HG03045 (cell line): ENCODE results near the gene CD8B2.
"Not testable (repeated sequence)": the region's sequence is repeated elsewhere in the genome, so short reads cannot be mapped to it uniquely, and the experiment has no call there.

ENCODE experiments used
- ATAC-seq: cut with Tn5 transposase; IDR thresholded peaks from one replicate; pipeline ENCODE4 v1.9.1; 2021; ENCODE audit warnings: mild to moderate bottlenecking, moderate library complexity; ENCODE audit not compliant: unreplicated experiment

The CD8B2 gene

GRCh38 chr2:106547164-106547903 is 60.2 kb downstream of the CD8B2 start:
- ATAC-seq: no peak

- ATAC-seq: no peak
Measured at GRCh38 chr2:106551417-106552130, 64.4 kb downstream of the CD8B2 start.

GRCh38 chr2:106552921-106553320 is 65.8 kb downstream of the CD8B2 start:
- no peak for ATAC-seq

- no peak for ATAC-seq
Measured at GRCh38 chr2:106553321-106553720, 66.2 kb downstream of the CD8B2 start.

GRCh38 chr2:106554411-106554810 is 67.2 kb downstream of the CD8B2 start:
- ATAC-seq: no peak

GRCh38 chr2:106555053-106555452 is 67.9 kb downstream of the CD8B2 start:
- no peak for ATAC-seq

- ATAC-seq: not testable (repeated sequence)
Measured at GRCh38 chr2:106559786-106560185, 72.6 kb downstream of the CD8B2 start.

- no peak for ATAC-seq
Measured at GRCh38 chr2:106560773-106561172, 73.6 kb downstream of the CD8B2 start.

- ATAC-seq: no peak
Measured at GRCh38 chr2:106561356-106561755, 74.2 kb downstream of the CD8B2 start.

- no peak for ATAC-seq
Measured at GRCh38 chr2:106561803-106562202, 74.6 kb downstream of the CD8B2 start.

GRCh38 chr2:106562268-106563186 is 75.4 kb downstream of the CD8B2 start:
- no peak for ATAC-seq

GRCh38 chr2:106563195-106563594 is 76.0 kb downstream of the CD8B2 start:
- ATAC-seq: no peak

- ATAC-seq: no peak
Measured at GRCh38 chr2:106565599-106565998, 78.4 kb downstream of the CD8B2 start.

GRCh38 chr2:106566050-106566449 is 78.9 kb downstream of the CD8B2 start:
- no peak for ATAC-seq

- ATAC-seq: not testable (repeated sequence)
Measured at GRCh38 chr2:106566484-106566883, 79.3 kb downstream of the CD8B2 start.

GRCh38 chr2:106570316-106570715 is 83.2 kb downstream of the CD8B2 start:
- no peak for ATAC-seq
